GM12878 (cell line): ENCODE data around the gene PUDP. TPM values are rescaled to one million over a fixed set of nuclear protein-coding genes. Genes with fewer than 3 reads are reported as not detected.

ENCODE experiments used
- BMI1 ChIP-seq: fragments of 450-650 bp; IDR thresholded peaks from 2 replicates; pipeline ENCODE4 v1.6.1; 2016; ENCODE audit warnings: mild to moderate bottlenecking, moderate library complexity, borderline replicate concordance
- CHD4 ChIP-seq: fragments of 200-600 bp; sonication (generic); IDR thresholded peaks from 2 replicates; pipeline ENCODE4 v1.6.1; 2016; ENCODE audit warnings: mild to moderate bottlenecking
- EGR1 ChIP-seq, 2 experiments: IDR thresholded peaks; 1 replicate in 1 of 2; 2 replicates in 1 of 2; pipeline ENCODE4 v1.6.1; 2011 to 2012; ENCODE audit warnings: low read depth in 2 of 2, low read length in 2 of 2, borderline replicate concordance in 1 of 2, mild to moderate bottlenecking in 1 of 2, moderate library complexity in 1 of 2
- GABPA ChIP-seq: IDR thresholded peaks from 2 replicates; pipeline ENCODE4 v1.6.1; 2014; ENCODE audit warnings: antibody characterized with exemption, low read depth, mild to moderate bottlenecking, inconsistent platforms
- GATAD2B ChIP-seq: fragments of 450-650 bp; conservative IDR thresholded peaks from 2 replicates; pipeline ENCODE4 v1.6.1; 2017; ENCODE audit warnings: low read depth, mild to moderate bottlenecking, moderate library complexity
- HDAC6 ChIP-seq: fragments of 200-600 bp; sonication (generic); IDR thresholded peaks from one replicate; pipeline ENCODE4 v1.8.0; 2017; ENCODE audit warnings: antibody characterized with exemption; ENCODE audit not compliant: unreplicated experiment
- IKZF2 ChIP-seq, 2 experiments: fragments of 450-650 bp; IDR thresholded peaks; 2 replicates each; pipeline ENCODE4 v1.6.1; 2017; ENCODE audit warnings: mild to moderate bottlenecking in 2 of 2, moderate library complexity in 2 of 2
- NBN ChIP-seq: fragments of 450-650 bp; IDR thresholded peaks from 2 replicates; pipeline ENCODE4 v1.6.1; 2016
- PAX5 ChIP-seq: IDR thresholded peaks from 2 replicates; pipeline ENCODE4 v1.6.1; 2011; ENCODE audit warnings: low read depth, low read length, borderline replicate concordance
- PML ChIP-seq: IDR thresholded peaks from 2 replicates; pipeline ENCODE4 v1.6.1; 2012; ENCODE audit warnings: low read length, inconsistent platforms
- POLR2A ChIP-seq: IDR thresholded peaks from 2 replicates; pipeline ENCODE4 v1.6.1; 2011; ENCODE audit warnings: low read depth, mild to moderate bottlenecking, low read length
- POU2F2 ChIP-seq: IDR thresholded peaks from 3 replicates; pipeline ENCODE4 v1.6.1; 2011; ENCODE audit warnings: low read depth, mild to moderate bottlenecking, low read length, borderline replicate concordance
- PRDM15 ChIP-seq: fragments of 450-650 bp; formaldehyde crosslinking; IDR thresholded peaks from 2 replicates; pipeline ENCODE4 v1.4.0; 2020; ENCODE audit warnings: mild to moderate bottlenecking, moderate library complexity
- RCOR1 ChIP-seq: conservative IDR thresholded peaks from 2 replicates; pipeline ENCODE4 v1.6.1; 2012; ENCODE audit warnings: low read depth, low read length, improper control_type of control experiment
- SMAD5 ChIP-seq: IDR thresholded peaks from 2 replicates; pipeline ENCODE4 v1.6.1; 2016; ENCODE audit warnings: antibody characterized with exemption, low read depth
- SREBF1 ChIP-seq: IDR thresholded peaks from 2 replicates; pipeline ENCODE4 v1.6.1; 2012; ENCODE audit warnings: mild to moderate bottlenecking, low read length
- TARDBP ChIP-seq: IDR thresholded peaks from 2 replicates; pipeline ENCODE4 v1.6.1; 2016; ENCODE audit warnings: borderline replicate concordance
- TBL1XR1 ChIP-seq: IDR thresholded peaks from 2 replicates; pipeline ENCODE4 v1.6.1; 2012; ENCODE audit warnings: low read depth, low read length, improper control_type of control experiment
- WRNIP1 ChIP-seq: IDR thresholded peaks from 2 replicates; pipeline ENCODE4 v1.6.1; 2011; ENCODE audit warnings: low read depth, low read length, improper control_type of control experiment, borderline replicate concordance
- ZBTB11 ChIP-seq: fragments of 450-650 bp; formaldehyde crosslinking; IDR thresholded peaks from 2 replicates; pipeline ENCODE4 v1.5.0; 2022; ENCODE audit warnings: mild to moderate bottlenecking, missing genetic modification characterization
- polyA plus RNA-seq, 11 experiments: library from polyadenylated mRNA; depleted of rRNA in 4 of 11; unstranded in 6 of 11; stranded (reverse) in 5 of 11; fragments of >200 nt; fragmentation: Nextera tagmentation in 4 of 11; fragmentation: Illumina TruSeq in 1 of 11; extraction: Ambion mirVana in 4 of 11; extraction: Trizol in 1 of 11; gene quantifications; 1 replicate in 1 of 11; 2 replicates in 10 of 11; pipeline versions ENCODE4 v1.2.1 to v1.2.3, GENCODE V29; 2011 to 2016; ENCODE audit warnings: inconsistent platforms in 2 of 11, missing spikeins in 2 of 11, low read depth in 1 of 11
- total RNA-seq, 4 experiments: library from RNA; depleted of rRNA in 3 of 4; stranded (reverse); fragments of >200 nt in 3 of 4; fragmentation: Illumina TruSeq in 1 of 4; extraction: Trizol in 1 of 4; gene quantifications; 2 replicates each; pipeline versions ENCODE4 v1.2.1 to v1.2.3, GENCODE V29; 2013 to 2021
- TF ChIP-seq, protein P1 (sequence below): fragments of 150-350 bp; IDR thresholded peaks from 2 replicates; pipeline ENCODE4 v1.6.1; 2014; ENCODE audit warnings: mild to moderate bottlenecking, low read depth, low read length
- TF ChIP-seq, protein P2 (sequence below): fragments of 450-650 bp; IDR thresholded peaks from 2 replicates; pipeline ENCODE4 v1.6.1; 2018; ENCODE audit warnings: mild to moderate bottlenecking, low read depth, moderate library complexity; ENCODE audit not compliant: partially characterized antibody

The PUDP gene
- total and polyA plus RNA-seq, 10 of the 15 experiments (the other 5 are each of a cell fraction or from before 2014, with no cell fraction given) = 30.8 to 83.5 (median 61.7) TPM

DNA sequence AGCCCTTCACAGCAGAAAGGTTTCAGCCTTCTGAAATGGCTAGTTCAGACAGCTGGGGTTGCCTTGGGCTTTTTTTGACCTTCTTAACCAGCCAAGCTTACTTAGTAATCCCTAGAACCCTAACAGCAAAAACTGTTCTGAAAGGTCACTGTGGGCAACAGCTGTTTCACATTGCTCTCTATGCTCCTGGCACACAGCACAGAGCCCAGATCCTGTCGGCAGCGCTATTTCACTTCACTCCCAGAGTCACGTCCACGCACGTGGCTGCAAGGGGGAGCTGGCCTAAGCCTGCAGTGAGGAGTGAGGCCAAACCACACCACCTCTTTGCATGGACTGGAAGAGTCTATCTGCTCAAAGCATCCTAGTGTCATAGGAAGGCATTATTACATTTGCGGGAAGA is 32.4 kb downstream of the PUDP start (continued):
- TF ChIP-seq ZBTB11 (CRISPR knock-in tag) = no peak
- TF ChIP-seq CHD4 = no peak
- TF ChIP-seq EGR1 (IDR thresholded peaks at IDR 0.05; ENCODE audit: borderline replicate concordance in 1 of 2, low read depth in 2 of 2, low read length in 2 of 2) = no peak
- no peak for TF ChIP-seq POU2F2
- TF ChIP-seq IKZF2 (IDR thresholded peaks at IDR 0.05) = peak; percentile 71 to 79
- TF ChIP-seq POLR2A = 0 out of 2 replicates have a peak, but pooled peaks have one; percentile 37
- TF ChIP-seq SMAD5 = no peak
- TF ChIP-seq GABPA = no peak
- no peak for TF ChIP-seq NBN
- TF ChIP-seq RCOR1 = no peak
- no peak for TF ChIP-seq BMI1
- no peak for TF ChIP-seq SREBF1
- no peak for TF ChIP-seq PRDM15
- no peak for TF ChIP-seq TARDBP
- TF ChIP-seq, protein P1, sequence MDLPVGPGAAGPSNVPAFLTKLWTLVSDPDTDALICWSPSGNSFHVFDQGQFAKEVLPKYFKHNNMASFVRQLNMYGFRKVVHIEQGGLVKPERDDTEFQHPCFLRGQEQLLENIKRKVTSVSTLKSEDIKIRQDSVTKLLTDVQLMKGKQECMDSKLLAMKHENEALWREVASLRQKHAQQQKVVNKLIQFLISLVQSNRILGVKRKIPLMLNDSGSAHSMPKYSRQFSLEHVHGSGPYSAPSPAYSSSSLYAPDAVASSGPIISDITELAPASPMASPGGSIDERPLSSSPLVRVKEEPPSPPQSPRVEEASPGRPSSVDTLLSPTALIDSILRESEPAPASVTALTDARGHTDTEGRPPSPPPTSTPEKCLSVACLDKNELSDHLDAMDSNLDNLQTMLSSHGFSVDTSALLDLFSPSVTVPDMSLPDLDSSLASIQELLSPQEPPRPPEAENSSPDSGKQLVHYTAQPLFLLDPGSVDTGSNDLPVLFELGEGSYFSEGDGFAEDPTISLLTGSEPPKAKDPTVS = no peak
- no peak; the same call in 1 of the 2 replicates for TF ChIP-seq PAX5
- no peak for TF ChIP-seq WRNIP1
- TF ChIP-seq PML = no peak
- peak; percentile 64 for TF ChIP-seq GATAD2B
- peak; percentile 76 for TF ChIP-seq TBL1XR1
- no peak for TF ChIP-seq HDAC6
- TF ChIP-seq, protein P2, sequence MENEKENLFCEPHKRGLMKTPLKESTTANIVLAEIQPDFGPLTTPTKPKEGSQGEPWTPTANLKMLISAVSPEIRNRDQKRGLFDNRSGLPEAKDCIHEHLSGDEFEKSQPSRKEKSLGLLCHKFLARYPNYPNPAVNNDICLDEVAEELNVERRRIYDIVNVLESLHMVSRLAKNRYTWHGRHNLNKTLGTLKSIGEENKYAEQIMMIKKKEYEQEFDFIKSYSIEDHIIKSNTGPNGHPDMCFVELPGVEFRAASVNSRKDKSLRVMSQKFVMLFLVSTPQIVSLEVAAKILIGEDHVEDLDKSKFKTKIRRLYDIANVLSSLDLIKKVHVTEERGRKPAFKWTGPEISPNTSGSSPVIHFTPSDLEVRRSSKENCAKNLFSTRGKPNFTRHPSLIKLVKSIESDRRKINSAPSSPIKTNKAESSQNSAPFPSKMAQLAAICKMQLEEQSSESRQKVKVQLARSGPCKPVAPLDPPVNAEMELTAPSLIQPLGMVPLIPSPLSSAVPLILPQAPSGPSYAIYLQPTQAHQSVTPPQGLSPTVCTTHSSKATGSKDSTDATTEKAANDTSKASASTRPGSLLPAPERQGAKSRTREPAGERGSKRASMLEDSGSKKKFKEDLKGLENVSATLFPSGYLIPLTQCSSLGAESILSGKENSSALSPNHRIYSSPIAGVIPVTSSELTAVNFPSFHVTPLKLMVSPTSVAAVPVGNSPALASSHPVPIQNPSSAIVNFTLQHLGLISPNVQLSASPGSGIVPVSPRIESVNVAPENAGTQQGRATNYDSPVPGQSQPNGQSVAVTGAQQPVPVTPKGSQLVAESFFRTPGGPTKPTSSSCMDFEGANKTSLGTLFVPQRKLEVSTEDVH = no peak
